Measurements from ENCODE around the gene MRPL30. TPM values are rescaled to one million over a fixed set of nuclear protein-coding genes. Genes with fewer than 3 reads are reported as not detected.

MRPL30 gene
- polyA plus RNA-seq, 1 of the 3 experiments (the other 2 are of a cell fraction) = 14.9 TPM

GRCh38 chr2:99184811-99185210 is 3.8 kb downstream of the MRPL30 start (continued):
- no peak for TF ChIP-seq GABPA (IDR thresholded peaks at IDR 0.05; ENCODE audit: low read depth)
- TF ChIP-seq FOXJ3 (CRISPR knock-in tag; IDR thresholded peaks at IDR 0.05) = no peak

GRCh38 chr2:99187011-99187410 is 6.0 kb downstream of the MRPL30 start:
- POLR2A ChIA-PET = no interaction called here
- DNase-seq = no peak
- CTCF ChIA-PET = no interaction called here
- no peak overlapping the region for H3K9ac ChIP-seq
- TF ChIP-seq FOXJ3 (CRISPR knock-in tag; IDR thresholded peaks at IDR 0.05) (no peak), RFX5 (IDR thresholded peaks at IDR 0.05; ENCODE audit: low read length) (no peak), USF2 (IDR thresholded peaks at IDR 0.05; ENCODE audit: borderline replicate concordance, low read depth, low read length) (no peak), NFIC (IDR thresholded peaks at IDR 0.05; ENCODE audit: borderline replicate concordance) (no peak), CHD2 (IDR thresholded peaks at IDR 0.05; ENCODE audit: low read length, partially characterized antibody) (no peak), EZH2phosphoT487 (IDR thresholded peaks at IDR 0.05; ENCODE audit: borderline replicate concordance, low read depth) (no peak), FOSL2 (IDR thresholded peaks at IDR 0.05; ENCODE audit: borderline replicate concordance, low read depth) (no peak), FOXM1 (IDR thresholded peaks at IDR 0.05; ENCODE audit: low read depth) (no peak), MAX (IDR thresholded peaks at IDR 0.05; ENCODE audit: low read depth) (no peak), TAF1 (IDR thresholded peaks at IDR 0.05; ENCODE audit: borderline replicate concordance, low read depth, low read length) (no peak), ELF1 (IDR thresholded peaks at IDR 0.05) (no peak), IRF3 (IDR thresholded peaks at IDR 0.05; ENCODE audit: low read depth, low read length) (no peak), SIN3A (IDR thresholded peaks at IDR 0.05; ENCODE audit: borderline replicate concordance, low read depth, low read length) (no peak), ZBTB33 (IDR thresholded peaks at IDR 0.05; ENCODE audit: borderline replicate concordance, low read depth) (no peak), MXI1 (IDR thresholded peaks at IDR 0.05; ENCODE audit: low read depth, low read length) (no peak)
- H3K27me3 ChIP-seq (ENCODE audit: insufficient read depth) = no peaks in the 10 kb centered on the region
- no peaks in the 10 kb centered on the region for H3F3A ChIP-seq (replicated peaks; ENCODE audit: insufficient read depth)
- no peak overlapping the region for H3K4me2 ChIP-seq
- peaks cover 10% of the 10 kb centered on the region; the same call in 1 of the 2 replicates for H4K20me1 ChIP-seq (ENCODE audit: insufficient read depth)
- H3K9me3 ChIP-seq = no peaks in the 10 kb centered on the region
- peaks cover 13 to 20% of the 10 kb centered on the region in 2 experiments for H3K36me3 ChIP-seq (replicated peaks in 1 of 2; ENCODE audit: control insufficient read depth in 1 of 2, insufficient read depth in 2 of 2, low read length in 1 of 2)
- no peaks in the 10 kb centered on the region for H3K9me2 ChIP-seq
- H3K4me1 ChIP-seq (ENCODE audit: control insufficient read depth in 1 of 2, insufficient read depth in 2 of 2, low read depth in 1 of 2, low read length in 1 of 2) = peaks cover 0 to 4% of the 10 kb centered on the region in 2 experiments; a peak in 2 of 4 replicates
- H2AFZ ChIP-seq (ENCODE audit: low read depth) = no peak overlapping the region
- H3K4me3 ChIP-seq (ENCODE audit: low read depth in 2 of 2, low read length in 1 of 2) = no peak overlapping the region
- H3K79me2 ChIP-seq (ENCODE audit: insufficient read depth) = peaks cover 82% of the 10 kb centered on the region
- H3K27ac ChIP-seq (ENCODE audit: low read depth in 2 of 2, low read length in 1 of 2) = no peak overlapping the region

Measured in SK-N-SH (cell line).